K562 (cell line): ENCODE results near the gene TMEM141. TPM values are rescaled to one million over a fixed set of nuclear protein-coding genes. Genes with fewer than 3 reads are reported as not detected.

ENCODE experiments used
- ATAC-seq: fragments of 200-7000 bp; cut with Tn5 transposase; 3 replicates; pipeline ENCODE4 v1.9.1; 2020; ENCODE audit warnings: moderate library complexity
- BruUV-seq: library from RNA; stranded (reverse); fragments of 400-500 nt; replicated peaks from 2 replicates; lab custom pipeline; 2021; lab: Mats Ljungman, UMichigan
- CTCF ChIA-PET: fragments of 300-600 bp; formaldehyde crosslinking; extraction: SDS; loops from one replicate; lab custom pipeline; 2021; ENCODE audit warnings: low intra/inter-chr PET ratio; lab: Yijun Ruan, JAX
- POLR2A ChIA-PET: fragments of 300-600, 350-650 bp; sonication (Branson Sonifier 250); formaldehyde crosslinking; extraction: SDS; loops from one replicate; lab custom pipeline; 2021; ENCODE audit warnings: antibody characterized with exemption, inconsistent platforms; lab: Yijun Ruan, JAX
- DNase-seq, 4 experiments: peaks; one replicate each; pipeline versions ENCODE4 v3.0.0 to v3.0.0-alpha.2; 2011 to 2018; ENCODE audit warnings: low spot score in 3 of 4, mixed read lengths in 3 of 4; ENCODE audit errors: extremely low read depth in 1 of 4
- FAIRE-seq: peaks from 2 replicates; lab custom pipeline; 2011; peaks lifted over from hg19 to GRCh38; lab: Jason Lieb, UNC
- H2AFZ ChIP-seq: 2 replicates; pipeline ENCODE4 v1.6.0; 2011; ENCODE audit warnings: low read depth, low read length, control low read depth, inconsistent platforms
- H3K27ac ChIP-seq: fragments of 200-600 bp; 3 replicates; pipeline ENCODE4 v1.8.0; 2011; ENCODE audit warnings: low read depth, mild to moderate bottlenecking, control low read depth, inconsistent platforms, low read length, moderate library complexity, mixed read lengths; ENCODE audit errors: extremely low read depth
- H3K27me3 ChIP-seq, 2 experiments: fragments of 300-600 bp in 1 of 2; 2 replicates in 1 of 2; 3 replicates in 1 of 2; pipeline versions ENCODE4 v1.6.0 to v1.8.0; 2011; ENCODE audit warnings: inconsistent platforms in 2 of 2, low read length in 2 of 2, mild to moderate bottlenecking in 1 of 2, mixed read lengths in 1 of 2, moderate library complexity in 1 of 2; ENCODE audit not compliant: control insufficient read depth in 2 of 2, insufficient read depth in 2 of 2
- H3K36me3 ChIP-seq: fragments of 300-600 bp; 3 replicates; pipeline ENCODE4 v1.8.0; 2011; ENCODE audit warnings: mild to moderate bottlenecking, low read length, inconsistent platforms; ENCODE audit not compliant: control insufficient read depth, insufficient read depth
- H3K4me1 ChIP-seq, 2 experiments: fragments of 200-600 bp in 1 of 2; replicated peaks in 1 of 2; 2 replicates in 1 of 2; 3 replicates in 1 of 2; pipeline versions ENCODE4 v1.5.1 to v1.8.0; 2011; ENCODE audit warnings: inconsistent platforms in 2 of 2, low read length in 2 of 2, mild to moderate bottlenecking in 1 of 2, mixed read lengths in 1 of 2, moderate library complexity in 1 of 2; ENCODE audit not compliant: control insufficient read depth in 2 of 2, insufficient read depth in 2 of 2
- H3K4me2 ChIP-seq: 2 replicates; pipeline ENCODE4 v1.6.1; 2011; ENCODE audit warnings: low read length, control low read depth, inconsistent platforms, mixed read lengths; ENCODE audit not compliant: insufficient read depth
- H3K4me3 ChIP-seq: fragments of 200-600 bp; sonication (generic), shearing (Covaris generic); 2 replicates; pipeline ENCODE4 v1.5.1; 2016; ENCODE audit warnings: control low read depth, inconsistent platforms
- H3K79me2 ChIP-seq: fragments of 200-600 bp; 3 replicates; pipeline ENCODE4 v1.8.0; 2011; ENCODE audit warnings: low read length, inconsistent platforms; ENCODE audit not compliant: control insufficient read depth, insufficient read depth
- H3K9ac ChIP-seq, 2 experiments: 2 replicates each; pipeline versions ENCODE4 v1.6.0 to v1.6.1; 2011; ENCODE audit warnings: low read depth in 2 of 2, low read length in 2 of 2, control low read depth in 1 of 2, inconsistent platforms in 1 of 2, mild to moderate bottlenecking in 1 of 2, mixed read lengths in 1 of 2; ENCODE audit not compliant: insufficient read depth in 1 of 2
- H3K9me1 ChIP-seq: one replicate; pipeline ENCODE4 v1.6.0; 2011; ENCODE audit warnings: inconsistent platforms, mild to moderate bottlenecking, low read length, moderate library complexity; ENCODE audit not compliant: control insufficient read depth, insufficient read depth
- H3K9me3 ChIP-seq: replicated peaks from 2 replicates; pipeline ENCODE4 v1.5.1; 2011; ENCODE audit warnings: low read depth, low read length, inconsistent platforms; ENCODE audit not compliant: control insufficient read depth, insufficient read depth
- H4K20me1 ChIP-seq: replicated peaks from 2 replicates; pipeline ENCODE4 v1.6.1; 2011; ENCODE audit warnings: low read length, inconsistent platforms, mixed read lengths; ENCODE audit not compliant: control insufficient read depth, insufficient read depth
- CREM ChIP-seq: IDR thresholded peaks from 2 replicates; pipeline ENCODE4 v1.6.1; 2014; ENCODE audit warnings: antibody characterized with exemption, low read depth
- EP400 ChIP-seq: fragments of 450-650 bp; IDR thresholded peaks from 2 replicates; pipeline ENCODE4 v1.6.1; 2017; ENCODE audit warnings: antibody characterized with exemption, mild to moderate bottlenecking, moderate library complexity
- HNRNPK ChIP-seq: fragments of 200-400 bp; formaldehyde crosslinking; IDR thresholded peaks from one replicate; pipeline ENCODE4 v1.6.1; 2018; ENCODE audit warnings: mild to moderate bottlenecking, low read depth, low read length; ENCODE audit not compliant: poor library complexity, severe bottlenecking
- JUND ChIP-seq, 2 experiments: IDR thresholded peaks; 2 replicates in 1 of 2; 3 replicates in 1 of 2; pipeline ENCODE4 v1.6.1; 2011; ENCODE audit warnings: borderline replicate concordance in 2 of 2, low read depth in 2 of 2, low read length in 2 of 2, improper control_type of control experiment in 1 of 2, missing biosample characterization in 1 of 2, missing genetic modification characterization in 1 of 2, missing genetic modification reagents in 1 of 2
- MAZ ChIP-seq, 2 experiments: fragments of 450-650 bp in 1 of 2; sonication (generic) in 1 of 2; formaldehyde crosslinking; IDR thresholded peaks in 1 of 2; conservative IDR thresholded peaks in 1 of 2; 2 replicates each; pipeline versions ENCODE4 v1.4.0 to v1.5.0; 2020; ENCODE audit warnings: mild to moderate bottlenecking in 1 of 2, missing genetic modification reagents in 1 of 2
- MYC ChIP-seq, 2 experiments: fragments of 250-450 bp in 1 of 2; sonication (Bioruptor Pico) in 1 of 2; IDR thresholded peaks; 2 replicates each; pipeline versions ENCODE4 v1.5.1 to v1.6.1; 2012 to 2021; ENCODE audit warnings: low read depth in 2 of 2, borderline replicate concordance in 1 of 2, improper control_type of control experiment in 1 of 2, low read length in 1 of 2, mild to moderate bottlenecking in 1 of 2, moderate library complexity in 1 of 2
- PTRF ChIP-seq: fragments of 450-650 bp; IDR thresholded peaks from 2 replicates; pipeline ENCODE4 v1.6.1; 2016; ENCODE audit warnings: mild to moderate bottlenecking, missing genetic modification characterization, missing compliant biosample characterization
- TAF7 ChIP-seq: fragments of 450-650 bp; IDR thresholded peaks from 2 replicates; pipeline ENCODE4 v1.6.1; 2016; ENCODE audit warnings: missing genetic modification characterization, missing compliant biosample characterization
- TBP ChIP-seq: optimal IDR thresholded peaks from 2 replicates; pipeline ENCODE3; 2011; ENCODE audit warnings: low read depth, low read length, improper control_type of control experiment
- TFAP4 ChIP-seq: sonication (generic); formaldehyde crosslinking; IDR thresholded peaks from 2 replicates; pipeline ENCODE4 v1.8.0; 2022; ENCODE audit warnings: missing genetic modification reagents, mild to moderate bottlenecking, moderate library complexity, borderline replicate concordance
- ZFX ChIP-seq: sonication (generic); formaldehyde crosslinking; IDR thresholded peaks from 2 replicates; pipeline ENCODE4 v1.8.0; 2022; ENCODE audit warnings: mild to moderate bottlenecking, missing genetic modification reagents, moderate library complexity
- WGBS: fragments of 100-300 bp; shearing (Covaris generic); methylation state at CpG from one replicate; pipeline ENCODE4 v1.1.6; 2016; ENCODE audit warnings: low coverage, mixed read lengths; ENCODE audit not compliant: insufficient coverage; ENCODE audit errors: missing lambda C conversion rate; 5-methylcytosine and 5-hydroxymethylcytosine counted together
- in situ Hi-C: fragments of 300-500 bp; cut with MboI; formaldehyde crosslinking; loops from 4 replicates; pipeline ENCODE4 v1.15.0; 2018; ENCODE audit warnings: inconsistent platforms, mixed read lengths
- intact Hi-C: fragments of 100-400 bp; cut with micrococcal nuclease; formaldehyde crosslinking; loops from 2 replicates; pipeline ENCODE4 v1.14.2; 2022
- polyA plus RNA-seq, 8 experiments: library from polyadenylated mRNA; depleted of rRNA in 4 of 8; stranded (reverse) in 5 of 8; unstranded in 3 of 8; fragments of >200 nt; fragmentation: Nextera tagmentation in 2 of 8; fragmentation: Illumina TruSeq in 1 of 8; extraction: Ambion mirVana in 2 of 8; extraction: Trizol in 1 of 8; gene quantifications; 2 replicates each; pipeline versions ENCODE4 v1.2.1 to v1.2.3, GENCODE V29; 2011 to 2014; ENCODE audit warnings: inconsistent platforms in 1 of 8, missing spikeins in 1 of 8
- total RNA-seq, 7 experiments: library from RNA; depleted of rRNA in 6 of 7; stranded (reverse); fragments of >200 nt in 6 of 7; fragmentation: Illumina TruSeq in 2 of 7; extraction: Trizol in 2 of 7; gene quantifications; 2 replicates each; pipeline versions ENCODE4 v1.2.1 to v1.2.3, GENCODE V29; 2011 to 2021; ENCODE audit warnings: low replicate concordance in 1 of 7
- TF ChIP-seq, protein P1 (sequence below): fragments of 450-650 bp; formaldehyde crosslinking; IDR thresholded peaks from 2 replicates; pipeline ENCODE4 v1.4.0; 2020; ENCODE audit warnings: mild to moderate bottlenecking
- TF ChIP-seq, protein P2 (sequence below): sonication (generic); formaldehyde crosslinking; IDR thresholded peaks from 2 replicates; pipeline ENCODE4 v1.8.0; 2023; ENCODE audit warnings: mild to moderate bottlenecking, missing genetic modification reagents

The TMEM141 gene
- total and polyA plus RNA-seq, 9 of the 15 experiments (the other 6 are each of a cell fraction or from before 2014, with no cell fraction given), result 21.5 to 123 (median 74.8) TPM

- peak overlapping the region; percentile 96 for H2AFZ ChIP-seq
- DNase-seq (peak; percentile 91 to 97 (median 96)), FAIRE-seq (no peak), ATAC-seq (peak; percentile 84)
- no peaks in the 10 kb centered on the region for H3K36me3 ChIP-seq
- intact Hi-C loops (no loop called here), in situ Hi-C loops (no loop called here)
- H3K9me1 ChIP-seq, result no peaks in the 10 kb centered on the region
- no peak overlapping the region for H3K27ac ChIP-seq
- H3K79me2 ChIP-seq, result no peaks in the 10 kb centered on the region
- peaks cover 15 to 74% of the 10 kb centered on the region in 2 experiments; a peak in 4 of 5 replicates for H3K4me1 ChIP-seq
- ChIA-PET POLR2A (interaction anchor here (0.5 to 1.5 kb wide), 3 partner anchors 15 to 70 kb away, joined by 3 to 4 read pairs (median 4); no protein-coding TSS in a partner anchor), CTCF (interaction anchor here (0.7 kb wide), 1 partner anchor 21 kb away, joined by 3 read pairs; no protein-coding TSS in a partner anchor)
- no TSS peak for BruUV-seq
- no peaks in the 10 kb centered on the region for H4K20me1 ChIP-seq
- 17% methylated on average over 19 of the region's 37 CpGs for WGBS
- peak overlapping the region in 1 of 2 experiments; percentile 88; a peak in 2 of 4 replicates for H3K9ac ChIP-seq
- H3K4me3 ChIP-seq, result peak overlapping the region; percentile 30
- peaks cover 0 to 4% of the 10 kb centered on the region in 2 experiments; a peak in 1 of 5 replicates for H3K27me3 ChIP-seq
- peak overlapping the region; percentile 74 for H3K4me2 ChIP-seq
- H3K9me3 ChIP-seq, result no peaks in the 10 kb centered on the region
- TF ChIP-seq CREM (peak; percentile 18; the same call in 1 of the 2 replicates), JUND (IDR thresholded peaks at IDR 0.05; ENCODE audit: borderline replicate concordance, low read depth, low read length) (no peak), JUND (tag; IDR thresholded peaks at IDR 0.05; ENCODE audit: borderline replicate concordance, low read depth, low read length) (no peak), ZFX (peak; percentile 41; the same call in 1 of the 2 replicates), MYC (IDR thresholded peaks at IDR 0.05; ENCODE audit: low read depth, low read length) (peak; percentile 46; the same call in 1 of the 2 replicates), MYC (CRISPR knock-in tag; IDR thresholded peaks at IDR 0.05; ENCODE audit: borderline replicate concordance, low read depth) (no peak), TFAP4 (CRISPR knock-in tag) (0 out of 2 replicates have a peak, but pooled peaks have one; percentile 42), TBP (peak; percentile 32), PTRF (tag) (no peak), MAZ (CRISPR knock-in tag; conservative IDR thresholded peaks at IDR 0.05 in 1 of 2, IDR thresholded peaks at IDR 0.05 in 1 of 2) (peak; percentile 67 to 70), TAF7 (no peak), HNRNPK (no peak), EP400 (no peak)
- TF ChIP-seq, protein P1, sequence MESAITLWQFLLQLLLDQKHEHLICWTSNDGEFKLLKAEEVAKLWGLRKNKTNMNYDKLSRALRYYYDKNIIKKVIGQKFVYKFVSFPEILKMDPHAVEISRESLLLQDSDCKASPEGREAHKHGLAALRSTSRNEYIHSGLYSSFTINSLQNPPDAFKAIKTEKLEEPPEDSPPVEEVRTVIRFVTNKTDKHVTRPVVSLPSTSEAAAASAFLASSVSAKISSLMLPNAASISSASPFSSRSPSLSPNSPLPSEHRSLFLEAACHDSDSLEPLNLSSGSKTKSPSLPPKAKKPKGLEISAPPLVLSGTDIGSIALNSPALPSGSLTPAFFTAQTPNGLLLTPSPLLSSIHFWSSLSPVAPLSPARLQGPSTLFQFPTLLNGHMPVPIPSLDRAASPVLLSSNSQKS (CRISPR knock-in tag), result no peak
- TF ChIP-seq, protein P2, sequence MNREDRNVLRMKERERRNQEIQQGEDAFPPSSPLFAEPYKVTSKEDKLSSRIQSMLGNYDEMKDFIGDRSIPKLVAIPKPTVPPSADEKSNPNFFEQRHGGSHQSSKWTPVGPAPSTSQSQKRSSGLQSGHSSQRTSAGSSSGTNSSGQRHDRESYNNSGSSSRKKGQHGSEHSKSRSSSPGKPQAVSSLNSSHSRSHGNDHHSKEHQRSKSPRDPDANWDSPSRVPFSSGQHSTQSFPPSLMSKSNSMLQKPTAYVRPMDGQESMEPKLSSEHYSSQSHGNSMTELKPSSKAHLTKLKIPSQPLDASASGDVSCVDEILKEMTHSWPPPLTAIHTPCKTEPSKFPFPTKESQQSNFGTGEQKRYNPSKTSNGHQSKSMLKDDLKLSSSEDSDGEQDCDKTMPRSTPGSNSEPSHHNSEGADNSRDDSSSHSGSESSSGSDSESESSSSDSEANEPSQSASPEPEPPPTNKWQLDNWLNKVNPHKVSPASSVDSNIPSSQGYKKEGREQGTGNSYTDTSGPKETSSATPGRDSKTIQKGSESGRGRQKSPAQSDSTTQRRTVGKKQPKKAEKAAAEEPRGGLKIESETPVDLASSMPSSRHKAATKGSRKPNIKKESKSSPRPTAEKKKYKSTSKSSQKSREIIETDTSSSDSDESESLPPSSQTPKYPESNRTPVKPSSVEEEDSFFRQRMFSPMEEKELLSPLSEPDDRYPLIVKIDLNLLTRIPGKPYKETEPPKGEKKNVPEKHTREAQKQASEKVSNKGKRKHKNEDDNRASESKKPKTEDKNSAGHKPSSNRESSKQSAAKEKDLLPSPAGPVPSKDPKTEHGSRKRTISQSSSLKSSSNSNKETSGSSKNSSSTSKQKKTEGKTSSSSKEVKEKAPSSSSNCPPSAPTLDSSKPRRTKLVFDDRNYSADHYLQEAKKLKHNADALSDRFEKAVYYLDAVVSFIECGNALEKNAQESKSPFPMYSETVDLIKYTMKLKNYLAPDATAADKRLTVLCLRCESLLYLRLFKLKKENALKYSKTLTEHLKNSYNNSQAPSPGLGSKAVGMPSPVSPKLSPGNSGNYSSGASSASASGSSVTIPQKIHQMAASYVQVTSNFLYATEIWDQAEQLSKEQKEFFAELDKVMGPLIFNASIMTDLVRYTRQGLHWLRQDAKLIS (CRISPR knock-in tag), result no peak
Measured at GRCh38 chr9:136762915-136763648, 28.1 kb upstream of the TMEM141 start.
